ENCODE measurements around the gene RRAS2.
"Not testable (repeated sequence)": the region's sequence is repeated elsewhere in the genome, so short reads cannot be mapped to it uniquely, and the experiment has no call there.

Gene RRAS2

GRCh38 chr11:14258221-14258935 lies 100.6 kb downstream of the RRAS2 start:
- peak; percentile 78 for DNase-seq (ENCODE audit: low read depth)

GRCh38 chr11:14255238-14255534 lies 103.8 kb downstream of the RRAS2 start:
- DNase-seq (ENCODE audit: low read depth): no peak

GRCh38 chr11:14254533-14255237 lies 104.3 kb downstream of the RRAS2 start:
- no peak for DNase-seq (ENCODE audit: low read depth)

- no peak for DNase-seq (ENCODE audit: low read depth)
These were observed 105.1 kb downstream of the RRAS2 start for GRCh38 chr11:14253840-14254239.

GRCh38 chr11:14253421-14253820 lies 105.6 kb downstream of the RRAS2 start:
- no peak for DNase-seq (ENCODE audit: low read depth)

- not testable (repeated sequence) for DNase-seq (ENCODE audit: low read depth)
These were observed 106.5 kb downstream of the RRAS2 start for GRCh38 chr11:14252501-14252900.

- no peak for DNase-seq (ENCODE audit: low read depth)
These were observed 107.2 kb downstream of the RRAS2 start for GRCh38 chr11:14251754-14252153.

- peak; percentile 68 for DNase-seq (ENCODE audit: low read depth)
These were observed 109.6 kb downstream of the RRAS2 start for GRCh38 chr11:14249121-14249963.

GRCh38 chr11:14248580-14248981 lies 110.4 kb downstream of the RRAS2 start:
- DNase-seq (ENCODE audit: low read depth): no peak

- no peak for DNase-seq (ENCODE audit: low read depth)
These were observed 113.5 kb downstream of the RRAS2 start for GRCh38 chr11:14245444-14245843.

GRCh38 chr11:14244926-14245325 lies 114.1 kb downstream of the RRAS2 start:
- DNase-seq (ENCODE audit: low read depth): no peak

- no peak for DNase-seq (ENCODE audit: low read depth)
These were observed 116.2 kb downstream of the RRAS2 start for GRCh38 chr11:14242733-14243132.

- no peak for DNase-seq (ENCODE audit: low read depth)
These were observed 116.8 kb downstream of the RRAS2 start for GRCh38 chr11:14242187-14242586.

GRCh38 chr11:14240951-14241350 lies 118.0 kb downstream of the RRAS2 start:
- DNase-seq (ENCODE audit: low read depth): no peak

GRCh38 chr11:14240221-14240620 lies 118.8 kb downstream of the RRAS2 start:
- DNase-seq (ENCODE audit: low read depth): no peak

- DNase-seq (ENCODE audit: low read depth): no peak
These were observed 121.5 kb downstream of the RRAS2 start for GRCh38 chr11:14237444-14237961.

- no peak for DNase-seq (ENCODE audit: low read depth)
These were observed 123.3 kb downstream of the RRAS2 start for GRCh38 chr11:14235701-14236100.

- no peak for DNase-seq (ENCODE audit: low read depth)
These were observed 124.5 kb downstream of the RRAS2 start for GRCh38 chr11:14234446-14234845.

- DNase-seq (ENCODE audit: low read depth): no peak
These were observed 126.3 kb downstream of the RRAS2 start for GRCh38 chr11:14232652-14233051.

GRCh38 chr11:14230407-14230806 lies 128.6 kb downstream of the RRAS2 start:
- DNase-seq (ENCODE audit: low read depth): no peak

GRCh38 chr11:14229472-14229871 lies 129.5 kb downstream of the RRAS2 start:
- DNase-seq (ENCODE audit: low read depth): no peak

- no peak for DNase-seq (ENCODE audit: low read depth)
These were observed 130.6 kb downstream of the RRAS2 start for GRCh38 chr11:14228356-14228755.

Data from ELR (cell line).